Stimulated activated CD4-positive, alpha-beta T cell treated with anti-CD3 and anti-CD28 coated beads, Interleukin-15, amount 100 ng/mL, for 1 hour (primary cell): ENCODE data around the gene PLD2.
"Not testable (repeated sequence)": the region's sequence is repeated elsewhere in the genome, so short reads cannot be mapped to it uniquely, and the experiment has no call there.

ENCODE experiments used
- DNase-seq, 2 donors: peaks; one replicate each; pipeline ENCODE4 v3.0.0-alpha.2; 2020; ENCODE audit warnings: low read depth in 1 of 2, low spot score in 1 of 2

Gene PLD2

DNA sequence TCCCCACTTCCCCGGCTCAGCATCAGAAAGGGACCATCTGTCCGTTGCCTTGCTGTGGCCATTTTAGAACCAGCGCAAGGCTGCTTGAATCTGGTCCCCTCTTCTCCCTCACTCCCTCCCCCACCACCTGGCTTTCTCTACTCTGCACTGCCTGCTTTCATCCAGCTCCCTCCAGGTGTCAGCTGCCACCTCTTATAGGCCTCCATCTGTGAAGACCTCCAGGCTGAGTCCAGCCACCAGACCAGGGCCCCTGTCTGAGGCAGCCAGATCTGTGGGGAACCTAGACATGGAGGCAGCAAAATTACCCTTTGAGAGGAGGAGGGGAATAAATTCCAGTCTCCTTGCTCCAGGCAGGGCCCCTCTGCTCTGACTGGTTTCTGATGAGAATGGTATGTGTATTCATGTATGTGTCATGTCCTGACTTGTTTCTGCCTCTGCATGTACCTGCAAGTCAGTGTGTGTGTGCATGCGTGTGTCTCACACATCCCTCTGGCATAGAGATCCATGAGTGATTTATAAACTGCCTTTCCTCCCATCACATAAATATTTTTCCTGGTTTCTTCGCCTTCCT lies 47.2 kb downstream of the PLD2 start:
- no peak for DNase-seq

DNA sequence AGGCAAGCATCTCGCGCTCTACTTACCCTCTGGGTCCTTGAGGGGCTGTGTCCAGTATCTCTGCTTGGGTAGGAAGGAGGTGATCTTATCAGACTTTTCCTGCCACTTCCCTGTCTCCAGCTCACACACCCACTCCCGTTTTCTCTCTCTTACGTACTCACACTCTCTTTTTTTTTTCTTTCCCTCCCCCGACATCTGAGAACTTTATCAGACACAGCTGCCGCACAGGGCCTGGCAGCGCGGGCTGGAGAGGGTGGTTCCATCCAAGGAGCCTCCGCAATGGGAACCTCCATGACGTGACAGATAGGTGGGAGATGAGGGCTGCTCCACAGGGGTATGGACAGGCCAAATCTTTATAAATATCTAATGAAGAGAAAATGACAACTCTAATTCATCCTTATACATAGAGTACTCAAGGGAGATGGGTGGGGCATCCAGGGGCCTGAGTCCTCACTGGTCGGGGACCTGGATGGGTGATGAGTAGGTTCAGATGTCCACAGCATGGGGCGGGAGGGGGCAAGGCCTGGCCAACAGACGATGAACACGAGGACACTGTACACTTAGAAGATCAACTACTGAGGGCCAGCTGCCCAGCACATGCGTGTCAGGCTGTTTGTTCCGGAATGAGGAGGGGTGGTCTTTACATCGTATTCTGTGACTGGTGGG lies 49.5 kb downstream of the PLD2 start:
- no peak for DNase-seq

DNA sequence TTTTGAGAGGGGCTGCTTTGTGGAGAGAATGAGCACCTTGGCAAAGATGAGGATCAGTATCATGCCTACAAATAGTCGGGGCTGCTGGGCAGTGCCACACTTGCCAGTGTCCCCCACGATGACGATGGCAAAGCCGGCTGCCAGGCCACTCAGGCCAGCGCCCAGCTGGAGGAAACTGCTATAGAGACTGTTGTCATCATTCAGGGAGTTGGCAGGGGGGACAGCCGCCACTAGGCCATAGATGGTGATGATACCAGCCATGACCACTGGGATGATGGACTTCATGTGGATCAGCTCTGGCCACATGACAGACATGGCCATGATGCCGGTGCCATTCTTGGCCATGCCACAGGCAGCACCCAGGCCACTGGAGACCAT lies 50.0 kb downstream of the PLD2 start:
- DNase-seq: no peak

DNA sequence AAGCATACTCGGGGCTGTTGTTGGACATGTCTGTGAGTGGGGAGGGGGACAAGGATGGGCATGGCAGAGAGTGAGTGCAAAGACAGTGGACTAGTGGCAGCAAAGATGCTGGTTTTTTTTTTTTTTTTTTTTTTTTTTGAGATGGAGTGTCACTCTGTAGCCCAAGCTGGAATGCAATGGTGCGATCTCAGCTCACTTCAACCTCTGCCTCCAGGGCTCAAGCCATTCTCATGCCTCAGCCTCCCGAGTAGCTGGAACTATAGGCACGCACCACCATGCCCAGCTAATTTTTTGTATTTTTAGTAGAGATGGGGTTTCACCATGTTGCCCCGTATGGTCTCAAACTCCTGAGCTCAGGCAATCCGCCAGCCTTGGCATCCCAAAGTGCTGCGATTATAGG lies 50.4 kb downstream of the PLD2 start:
- DNase-seq: not testable (repeated sequence)

DNA sequence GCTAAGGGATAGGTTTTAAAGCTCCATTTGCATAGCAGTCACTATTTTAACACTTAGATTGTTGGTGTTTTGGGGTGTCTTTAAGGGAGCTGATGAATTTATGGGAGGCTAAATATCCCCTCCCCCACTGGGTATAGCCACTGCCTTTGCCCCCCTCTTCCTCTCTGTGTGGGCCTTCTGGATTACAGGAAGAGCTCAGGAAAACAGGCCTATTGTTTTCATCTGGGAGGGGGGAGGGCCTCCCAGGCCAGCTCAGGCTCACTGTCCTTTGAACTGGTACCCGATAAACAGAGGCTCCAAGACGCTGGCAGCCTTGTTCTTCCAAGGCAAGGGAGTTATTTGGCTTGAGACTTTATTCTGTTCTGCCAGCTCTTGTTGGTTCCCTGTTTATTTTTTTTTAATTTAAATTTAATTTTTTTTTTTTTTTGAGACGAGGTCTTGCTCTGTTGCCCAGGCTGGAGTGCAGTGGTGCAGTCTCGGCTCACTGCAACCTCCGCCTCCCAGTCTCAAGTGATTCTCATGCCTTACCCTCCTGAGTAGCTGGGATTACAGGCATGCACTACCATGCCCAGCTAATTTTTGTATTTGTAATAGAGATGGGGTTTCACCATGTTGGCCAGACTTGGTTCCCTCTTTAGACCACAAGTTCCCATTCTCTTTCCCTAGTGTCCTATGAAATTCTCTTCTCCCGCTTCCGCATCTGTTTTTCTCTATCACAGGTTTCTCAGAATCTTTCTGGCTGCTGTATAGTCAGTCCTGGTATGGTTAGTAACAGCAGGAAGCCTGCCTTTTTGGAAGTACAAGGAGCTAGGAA lies 51.3 kb downstream of the PLD2 start:
- DNase-seq: no peak

DNA sequence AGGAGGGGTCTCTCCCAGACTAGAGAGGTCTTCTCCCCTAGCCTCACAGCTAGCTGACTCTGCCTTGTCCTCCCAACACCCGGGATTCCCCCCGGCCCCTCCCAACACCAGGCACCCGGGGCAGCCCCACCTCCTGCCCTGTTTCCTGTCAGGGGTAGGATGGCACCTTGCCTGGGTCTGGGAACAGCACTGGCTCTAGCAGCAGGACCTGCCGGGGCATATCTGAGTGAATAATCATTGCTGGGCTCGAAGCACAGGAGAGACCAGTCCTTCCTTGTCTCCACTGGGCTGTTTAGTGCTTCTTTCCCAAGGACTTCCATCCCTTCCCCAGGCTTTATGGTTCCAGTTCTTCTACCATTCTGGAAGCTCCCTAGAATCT lies 51.9 kb downstream of the PLD2 start:
- DNase-seq: no peak

DNA sequence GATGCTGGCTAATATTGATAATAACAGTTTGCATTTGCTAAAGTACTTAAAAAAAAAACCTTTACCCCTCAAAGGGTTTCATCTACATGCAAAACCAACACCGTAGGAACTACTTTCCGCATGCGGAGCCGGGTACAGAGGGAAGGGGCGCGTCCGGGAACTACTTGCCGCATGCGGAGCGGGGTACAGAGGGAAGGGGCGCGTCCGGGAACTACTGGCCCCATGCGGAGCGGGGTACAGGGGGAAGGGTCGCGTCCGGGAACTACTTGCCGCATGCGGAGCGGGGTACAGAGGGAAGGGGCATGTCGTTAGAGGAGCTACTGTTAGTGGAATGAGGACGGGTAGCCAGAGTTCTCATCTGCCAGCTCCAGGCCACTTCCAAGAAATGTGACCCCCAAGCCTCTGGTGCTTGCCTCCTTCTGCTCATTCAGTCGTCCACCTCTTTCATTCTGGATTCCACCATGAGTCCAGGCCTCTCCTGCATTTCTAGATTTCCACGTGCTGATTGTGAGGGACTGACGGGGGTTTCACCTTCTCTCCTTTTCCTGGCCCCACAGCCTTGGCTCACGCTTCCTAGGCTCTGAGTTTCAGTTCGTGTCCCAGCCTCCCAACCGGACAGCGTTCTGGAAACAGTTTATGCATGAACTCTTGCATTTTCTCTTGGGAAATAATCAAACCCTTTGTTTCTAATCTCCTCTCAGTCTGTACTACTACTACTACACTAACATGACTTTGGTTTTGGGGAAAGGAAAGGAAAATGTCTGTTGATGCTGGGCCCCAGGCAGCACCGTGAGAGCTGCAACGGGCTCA lies 53.1 kb downstream of the PLD2 start:
- no peak for DNase-seq

DNA sequence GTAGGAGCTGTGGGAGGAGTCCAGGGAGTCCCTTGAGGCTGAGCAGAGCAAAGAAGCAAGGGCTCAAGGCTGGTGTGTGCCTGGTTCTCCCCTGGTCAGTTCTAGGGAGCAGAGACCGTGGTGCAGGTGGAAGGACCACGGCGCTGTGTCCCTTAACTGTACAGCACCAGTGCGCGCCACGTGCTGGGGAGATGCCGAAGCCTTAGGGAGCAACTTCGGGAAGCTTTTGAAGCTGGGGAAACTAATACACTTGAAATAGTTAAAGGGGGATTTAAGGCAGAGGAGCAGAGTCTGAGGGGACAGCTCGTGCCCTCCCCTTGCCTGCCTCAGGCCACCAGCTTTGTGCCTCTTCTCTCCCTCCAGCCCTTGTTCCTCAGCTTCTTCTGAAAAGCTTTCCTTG lies 53.7 kb downstream of the PLD2 start:
- DNase-seq: no peak

DNA sequence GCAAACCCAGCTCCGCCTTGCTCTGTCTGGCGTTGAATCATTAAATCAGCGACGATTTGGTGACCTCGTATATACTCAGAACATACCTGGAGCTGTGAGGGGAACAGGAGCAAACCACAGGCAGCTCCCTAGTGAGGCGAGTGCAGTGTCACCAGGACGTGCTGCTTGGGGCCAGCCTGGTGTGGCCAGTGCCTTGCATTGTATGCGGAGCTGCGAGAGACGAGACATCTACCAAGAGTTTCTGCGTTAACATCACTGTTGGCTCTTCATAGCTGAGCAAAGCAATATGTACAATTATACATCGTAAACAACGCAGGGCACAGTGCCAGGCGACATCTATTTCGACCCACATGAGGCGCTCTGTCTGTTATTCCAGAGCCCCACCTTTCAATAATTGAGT lies 54.1 kb downstream of the PLD2 start:
- DNase-seq: no peak

DNA sequence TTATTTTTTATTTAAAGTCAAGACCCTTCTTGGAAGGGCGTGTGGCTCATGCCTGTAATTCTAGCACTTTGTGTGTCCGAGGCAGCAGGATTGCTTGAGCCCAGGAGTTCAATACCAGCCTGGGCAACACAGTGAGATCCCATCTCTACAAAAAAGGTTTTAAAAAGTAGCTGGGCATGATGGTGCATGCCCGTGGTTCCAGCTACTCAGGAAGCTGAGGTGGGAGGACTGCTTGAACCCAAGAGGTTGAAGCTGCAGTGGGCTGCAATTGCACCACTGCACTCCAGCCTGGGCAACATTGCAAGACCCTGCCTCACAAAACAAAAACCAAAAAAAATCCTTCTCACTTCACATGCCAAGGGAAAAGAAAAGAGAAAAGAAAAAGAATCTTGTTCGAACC lies 55.8 kb downstream of the PLD2 start:
- DNase-seq: no peak

DNA sequence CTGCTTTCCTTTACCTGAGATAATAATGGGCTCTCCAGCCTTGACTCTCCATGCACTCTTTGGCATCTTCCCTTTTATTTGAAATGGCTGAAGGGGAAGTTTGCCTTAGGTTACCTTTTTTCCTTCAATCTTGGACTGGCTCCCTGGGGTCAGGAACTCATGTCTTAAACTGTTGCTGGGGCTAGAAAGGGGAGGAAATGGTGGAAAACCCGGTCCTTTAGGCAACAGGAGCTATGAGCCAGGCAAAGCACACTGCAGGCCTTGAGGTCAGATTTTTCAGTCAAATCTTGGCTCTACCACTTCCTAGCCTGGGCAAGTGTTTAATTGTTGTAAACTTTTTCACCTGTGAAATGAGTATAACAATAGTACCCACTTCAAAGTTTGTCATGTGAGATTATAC lies 56.4 kb downstream of the PLD2 start:
- DNase-seq: no peak

DNA sequence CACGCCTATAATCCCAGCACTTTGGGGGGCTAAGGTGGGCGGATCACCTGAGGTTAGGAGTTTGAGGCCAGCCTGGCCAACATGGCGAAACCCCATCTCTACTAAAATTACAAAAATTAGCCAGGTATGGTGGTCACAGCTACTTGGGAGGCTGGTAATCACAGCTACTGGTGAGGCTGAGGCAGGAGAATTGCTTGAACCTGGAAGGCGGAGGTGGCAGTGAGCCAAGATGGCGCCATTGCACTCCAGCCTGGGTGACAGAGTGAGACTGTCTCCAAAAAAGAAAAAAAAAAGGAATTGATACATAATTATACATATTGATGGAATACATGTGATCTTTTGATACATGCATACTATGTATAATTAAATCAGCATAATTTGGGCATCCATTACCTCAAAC lies 60.6 kb downstream of the PLD2 start:
- not testable (repeated sequence) for DNase-seq

DNA sequence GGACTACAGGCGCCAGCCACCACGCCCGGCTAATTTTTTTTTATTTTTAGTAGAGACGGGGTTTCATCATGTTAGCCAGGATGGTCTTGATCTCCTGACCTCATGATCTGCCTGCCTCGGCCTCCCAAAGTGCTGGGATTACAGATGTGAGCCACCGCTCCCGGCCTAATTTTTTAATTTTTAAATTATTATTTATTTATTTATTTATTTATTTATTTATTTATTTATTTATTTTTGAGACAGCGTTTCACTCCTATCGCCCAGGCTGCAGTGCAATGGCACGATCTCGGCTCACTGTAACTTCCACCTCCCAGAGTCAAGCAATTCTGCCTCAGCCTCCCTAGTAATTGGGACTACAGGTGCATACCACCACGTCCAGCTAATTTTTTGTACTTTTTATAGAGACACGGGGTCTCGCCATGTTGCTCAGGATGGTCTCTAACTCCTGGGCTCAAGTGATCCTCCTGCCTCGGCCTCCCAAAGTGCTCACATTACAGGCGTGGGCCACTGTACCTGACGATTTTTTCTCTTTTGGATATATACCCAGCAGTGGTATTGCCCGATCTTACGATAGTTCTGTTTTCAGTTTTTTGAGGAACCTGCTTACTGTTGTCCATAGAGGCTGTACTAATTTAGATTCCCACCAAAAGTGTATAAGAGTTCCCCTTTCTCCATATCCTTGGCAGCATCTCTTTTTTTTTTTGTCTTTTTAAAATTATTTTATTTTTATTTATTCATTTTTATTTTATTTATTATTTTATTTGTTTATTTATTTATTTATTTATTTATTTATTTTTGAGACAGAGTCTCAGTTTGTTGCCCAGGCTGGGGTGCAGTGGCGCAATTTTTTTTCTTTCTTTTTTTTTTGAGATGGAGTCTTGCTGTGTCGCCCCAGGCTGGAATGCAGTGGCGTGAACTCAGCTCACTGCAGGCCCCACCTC lies 62.4 kb downstream of the PLD2 start:
- DNase-seq: not testable (repeated sequence)

DNA sequence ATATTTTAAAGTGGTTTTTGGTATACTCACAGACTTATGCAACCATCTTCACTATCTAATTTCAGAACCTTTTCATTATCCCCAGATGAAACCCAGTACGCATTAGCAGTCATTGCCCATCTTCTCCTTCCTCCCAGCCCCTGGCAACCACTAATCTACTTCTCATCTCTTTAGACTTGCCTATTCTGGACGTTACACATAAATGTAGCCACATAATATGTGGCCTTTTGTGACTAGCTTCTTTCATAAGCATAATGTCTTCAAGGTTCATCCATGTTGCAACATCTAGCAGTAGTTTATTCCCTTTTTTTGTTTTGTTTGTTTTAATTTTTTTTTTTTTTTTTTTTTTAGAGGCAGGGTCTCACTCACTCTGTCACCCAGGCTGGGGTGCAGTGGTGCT lies 63.9 kb downstream of the PLD2 start:
- DNase-seq: no peak

DNA sequence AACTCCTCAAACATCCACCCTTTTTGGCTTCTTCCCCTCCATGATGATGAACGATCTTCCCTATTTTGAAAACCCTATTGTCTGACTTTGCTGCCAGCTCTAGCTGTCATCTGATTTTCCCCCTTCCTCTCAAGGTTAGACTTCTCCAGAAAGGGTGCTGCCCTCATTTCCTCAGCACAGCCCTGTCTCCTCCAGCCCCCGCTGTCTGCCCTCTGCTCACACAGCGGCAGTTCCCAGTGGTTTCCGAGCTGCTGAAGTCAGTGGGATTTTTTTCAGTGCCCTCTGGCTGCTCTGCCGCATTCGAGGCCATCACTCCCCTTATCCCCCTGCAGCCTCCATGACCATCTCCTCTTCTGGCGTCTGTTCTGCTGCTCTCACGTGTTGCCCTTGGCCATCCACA lies 65.8 kb downstream of the PLD2 start:
- DNase-seq: no peak
